Heart left ventricle (tissue), 13 donors: Measurements from ENCODE around the gene INSM2.

Source experiments
- POLR2A ChIP-seq, 2 donors: fragments of 450-650 bp; IDR thresholded peaks; one replicate each; pipeline ENCODE4 v1.6.1; 2017; ENCODE audit warnings: antibody characterized with exemption in 2 of 2, mild to moderate bottlenecking in 2 of 2, moderate library complexity in 2 of 2
- TF ChIP-seq, protein P1 (sequence below), 12 donors: fragments of 200-600 bp; sonication (generic) in 4 of 12; IDR thresholded peaks; one replicate each; pipeline versions ENCODE4 v1.5.0 to v1.8.0; 2018 to 2022; ENCODE audit warnings: antibody characterized with exemption in 12 of 12, mild to moderate bottlenecking in 5 of 12
- donor health status: ischemic (EF 13 %, LVEDD 7.1; RV severe dilation, severe dysfunction).
- donor health status: DM: no; HTN: yes; CAD: no.
- donor health status: DM: no; HTN: no; CAD: no.
- donor health status: ischemic (EF 25% LVEDD 6.9; RV normal size, moderate dysfunction).
- donor health status: ischemic (EF 25% LVEDD 5.7; RV mildly dilated, moderate dysfunction).
- donor health status: ischemic (EF 35%, LVEDD 5.7; RV mildly dilated, moderate dysfunction).
- donor health status: nonischemic (EF 11% LVEDD 7.7; RV severe dilation, severe dysfunction).
- donor health status: DM: yes; HTN: yes; CAD: no.
- donor health status: PGD.
- donor health status: ischemic (EF 29% LVEDD 5.4; RV normal size, mild dysfunction).
- donor health status: nonischemic (EF 23%, LVEDD 6.1; RV moderate dilation, normal function).

DNA sequence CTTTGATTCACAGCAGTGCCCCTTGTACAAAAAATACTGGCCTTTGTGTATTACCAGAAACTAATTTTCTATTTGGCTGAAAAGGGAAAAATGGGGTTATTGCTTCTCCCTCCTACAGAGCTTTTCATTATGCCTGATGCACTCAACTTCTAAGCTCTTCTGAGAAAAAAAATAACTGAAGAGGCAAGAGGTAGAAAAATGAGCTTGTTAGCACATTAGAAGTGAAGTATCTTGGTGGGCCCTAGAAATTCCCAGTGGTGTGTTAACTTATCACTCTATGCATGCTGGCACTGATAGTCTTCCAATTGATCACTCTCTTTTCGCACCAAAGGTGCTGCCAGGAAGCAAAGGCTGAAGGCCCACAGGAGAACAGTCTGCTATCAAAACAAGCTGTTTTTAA, 17.1 kb downstream of the INSM2 start:
- TF ChIP-seq, protein P1, sequence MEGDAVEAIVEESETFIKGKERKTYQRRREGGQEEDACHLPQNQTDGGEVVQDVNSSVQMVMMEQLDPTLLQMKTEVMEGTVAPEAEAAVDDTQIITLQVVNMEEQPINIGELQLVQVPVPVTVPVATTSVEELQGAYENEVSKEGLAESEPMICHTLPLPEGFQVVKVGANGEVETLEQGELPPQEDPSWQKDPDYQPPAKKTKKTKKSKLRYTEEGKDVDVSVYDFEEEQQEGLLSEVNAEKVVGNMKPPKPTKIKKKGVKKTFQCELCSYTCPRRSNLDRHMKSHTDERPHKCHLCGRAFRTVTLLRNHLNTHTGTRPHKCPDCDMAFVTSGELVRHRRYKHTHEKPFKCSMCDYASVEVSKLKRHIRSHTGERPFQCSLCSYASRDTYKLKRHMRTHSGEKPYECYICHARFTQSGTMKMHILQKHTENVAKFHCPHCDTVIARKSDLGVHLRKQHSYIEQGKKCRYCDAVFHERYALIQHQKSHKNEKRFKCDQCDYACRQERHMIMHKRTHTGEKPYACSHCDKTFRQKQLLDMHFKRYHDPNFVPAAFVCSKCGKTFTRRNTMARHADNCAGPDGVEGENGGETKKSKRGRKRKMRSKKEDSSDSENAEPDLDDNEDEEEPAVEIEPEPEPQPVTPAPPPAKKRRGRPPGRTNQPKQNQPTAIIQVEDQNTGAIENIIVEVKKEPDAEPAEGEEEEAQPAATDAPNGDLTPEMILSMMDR (IDR thresholded peaks at IDR 0.05), result no peak
- no peak for TF ChIP-seq POLR2A (IDR thresholded peaks at IDR 0.05)
